ENCODE measurements around the gene ARHGEF33. TPM values are rescaled to one million over a fixed set of nuclear protein-coding genes. Genes with fewer than 3 reads are reported as not detected.

The ARHGEF33 gene
- total and polyA plus RNA-seq, 2 donors from 2014 or later, result 2.3 to 2.4 TPM

DNA sequence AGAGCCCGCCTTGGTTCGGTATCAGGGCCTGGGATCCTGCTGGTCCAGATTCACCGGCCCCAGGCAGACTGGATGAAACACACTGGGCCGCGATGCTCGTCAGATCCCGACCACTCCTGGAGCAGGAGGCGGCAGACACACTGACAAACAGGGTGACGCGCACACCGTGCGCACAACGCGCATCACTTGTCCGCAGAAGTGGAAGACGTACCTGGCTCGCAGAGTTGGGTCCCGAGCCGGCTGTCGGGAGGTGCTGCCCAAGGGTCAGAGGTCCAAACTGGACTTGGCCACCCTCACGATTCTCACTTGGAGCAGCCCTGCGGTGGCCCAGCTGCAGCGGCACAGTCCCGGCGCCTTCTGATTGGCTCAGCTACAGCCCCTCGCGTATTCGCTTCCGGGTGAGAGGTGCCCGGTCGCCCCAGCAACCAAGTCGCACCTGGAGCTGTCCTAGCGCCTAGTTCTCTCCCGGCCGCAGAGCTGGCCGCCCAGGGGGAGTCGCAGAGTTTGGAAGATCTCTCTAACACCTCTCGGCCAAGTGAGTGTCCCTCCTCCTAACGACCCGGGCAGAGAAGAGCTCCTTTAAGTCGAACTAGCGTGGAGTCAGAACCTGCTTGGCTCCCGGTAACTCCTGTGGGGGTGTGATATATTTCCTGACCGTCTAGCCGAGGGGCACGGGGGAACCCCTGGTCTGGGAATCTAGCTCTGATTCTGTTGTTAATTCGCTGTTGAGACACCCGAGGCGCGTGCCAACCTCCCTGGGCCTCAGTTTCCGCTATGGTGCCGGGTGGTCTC is 13.9 kb upstream of the ARHGEF33 start, which contains the start of the genes DHX57 and MORN2:
Gene DHX57, minus strand, starts transcription at position 359 of the 792 bp plus-strand sequence. CDS start 7,529 bp downstream, outside the sequence.
Gene MORN2, plus strand, starts transcription at position 401 of the 792 bp plus-strand sequence.
- no peaks in the 10 kb centered on the region for H3K27me3 ChIP-seq (ENCODE audit: control insufficient read depth, insufficient read depth, low read length)
- H3K36me3 ChIP-seq (ENCODE audit: control insufficient read depth in 2 of 3, insufficient read depth in 3 of 3, low read length in 3 of 3), result peaks cover 0 to 3% (median 0%) of the 10 kb centered on the region in 3 donors
- DNase-seq (peak; percentile 93 to 96 (median 95)), FAIRE-seq (no peak)
- peak within 1 kb of the TSS; percentile 88 to 99 (median 98) for H3K4me3 ChIP-seq (ENCODE audit: low read length in 3 of 3)
- TF ChIP-seq, protein P1, sequence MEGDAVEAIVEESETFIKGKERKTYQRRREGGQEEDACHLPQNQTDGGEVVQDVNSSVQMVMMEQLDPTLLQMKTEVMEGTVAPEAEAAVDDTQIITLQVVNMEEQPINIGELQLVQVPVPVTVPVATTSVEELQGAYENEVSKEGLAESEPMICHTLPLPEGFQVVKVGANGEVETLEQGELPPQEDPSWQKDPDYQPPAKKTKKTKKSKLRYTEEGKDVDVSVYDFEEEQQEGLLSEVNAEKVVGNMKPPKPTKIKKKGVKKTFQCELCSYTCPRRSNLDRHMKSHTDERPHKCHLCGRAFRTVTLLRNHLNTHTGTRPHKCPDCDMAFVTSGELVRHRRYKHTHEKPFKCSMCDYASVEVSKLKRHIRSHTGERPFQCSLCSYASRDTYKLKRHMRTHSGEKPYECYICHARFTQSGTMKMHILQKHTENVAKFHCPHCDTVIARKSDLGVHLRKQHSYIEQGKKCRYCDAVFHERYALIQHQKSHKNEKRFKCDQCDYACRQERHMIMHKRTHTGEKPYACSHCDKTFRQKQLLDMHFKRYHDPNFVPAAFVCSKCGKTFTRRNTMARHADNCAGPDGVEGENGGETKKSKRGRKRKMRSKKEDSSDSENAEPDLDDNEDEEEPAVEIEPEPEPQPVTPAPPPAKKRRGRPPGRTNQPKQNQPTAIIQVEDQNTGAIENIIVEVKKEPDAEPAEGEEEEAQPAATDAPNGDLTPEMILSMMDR (IDR thresholded peaks at IDR 0.05; ENCODE audit: borderline replicate concordance, extremely low read depth, insufficient read depth), result no peak
- peak within 1 kb of the TSS in 1 of 2 donors; percentile 9 for H3K27ac ChIP-seq (ENCODE audit: low read depth in 2 of 2, low read length in 2 of 2)
- peak within 1 kb of the TSS; percentile 72 to 97 (median 80) for H3K9ac ChIP-seq (ENCODE audit: low read length in 3 of 3)
- peaks cover 0 to 2% (median 0%) of the 10 kb centered on the region in 3 donors for H3K9me3 ChIP-seq (ENCODE audit: control insufficient read depth in 2 of 3, insufficient read depth in 1 of 3, low read length in 3 of 3)
- intact Hi-C loops (cut with DNase I), result no loop called here
- peaks cover 0 to 15% (median 4%) of the 10 kb centered on the region in 3 donors for H3K4me1 ChIP-seq (ENCODE audit: control insufficient read depth in 2 of 3, insufficient read depth in 2 of 3, low read depth in 1 of 3, low read length in 3 of 3)

DNA sequence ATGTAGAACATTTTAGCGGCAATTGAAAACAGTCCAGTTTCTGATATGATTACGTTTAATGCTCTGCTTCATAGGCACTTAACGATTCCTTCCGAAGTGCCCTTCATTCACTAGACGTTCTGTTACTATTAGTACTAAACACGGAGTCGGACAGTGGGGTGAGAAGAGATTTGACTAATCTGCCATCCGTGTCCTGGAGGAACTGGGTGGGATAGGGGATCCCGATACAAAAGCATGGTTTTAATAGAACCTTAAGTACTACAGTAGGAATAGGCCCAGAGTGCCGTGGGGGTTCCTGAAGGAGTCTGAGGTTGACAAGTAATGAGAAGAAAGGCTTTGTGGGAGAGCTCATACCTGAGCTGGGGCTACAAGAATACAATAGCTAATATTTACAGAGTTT is 13.3 kb upstream of the ARHGEF33 start:
- TF ChIP-seq, protein P1 (IDR thresholded peaks at IDR 0.05; ENCODE audit: borderline replicate concordance, extremely low read depth, insufficient read depth), result no peak
- peaks cover 0 to 3% (median 0%) of the 10 kb centered on the region in 3 donors for H3K36me3 ChIP-seq (ENCODE audit: control insufficient read depth in 2 of 3, insufficient read depth in 3 of 3, low read length in 3 of 3)
- H3K9ac ChIP-seq (ENCODE audit: low read length in 3 of 3), result peak overlapping the region; percentile 72 to 97 (median 79)
- DNase-seq (no peak), FAIRE-seq (no peak)
- H3K4me3 ChIP-seq (ENCODE audit: low read length in 3 of 3), result peak overlapping the region; percentile 88 to 99 (median 98)
- no peak overlapping the region for H3K27ac ChIP-seq (ENCODE audit: low read depth in 2 of 2, low read length in 2 of 2)
- peaks cover 0 to 15% (median 4%) of the 10 kb centered on the region in 3 donors for H3K4me1 ChIP-seq (ENCODE audit: control insufficient read depth in 2 of 3, insufficient read depth in 2 of 3, low read depth in 1 of 3, low read length in 3 of 3)
- peaks cover 0 to under 1% (median 0%) of the 10 kb centered on the region in 3 donors for H3K9me3 ChIP-seq (ENCODE audit: control insufficient read depth in 2 of 3, insufficient read depth in 1 of 3, low read length in 3 of 3)
- intact Hi-C loops (cut with DNase I), result no loop called here
- H3K27me3 ChIP-seq (ENCODE audit: control insufficient read depth, insufficient read depth, low read length), result no peaks in the 10 kb centered on the region

DNA sequence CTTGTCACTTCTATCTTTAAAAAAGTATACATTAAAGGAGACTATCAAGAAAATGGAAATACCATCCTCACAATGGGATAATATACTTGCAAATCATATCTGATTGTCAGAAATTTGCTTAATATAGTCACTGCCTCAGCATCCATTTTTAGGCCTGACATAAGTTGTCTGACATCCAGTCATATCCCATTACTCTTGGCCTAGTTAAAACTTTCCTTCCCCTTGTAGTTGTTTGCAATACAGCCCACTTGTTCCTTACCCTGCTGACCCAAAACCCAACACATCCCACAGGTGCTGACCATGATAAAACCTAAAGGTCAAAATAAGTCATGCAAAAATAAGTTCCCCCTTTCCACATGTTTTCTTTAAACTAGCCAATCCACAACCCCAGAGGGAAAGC is 3.6 kb upstream of the ARHGEF33 start:
- FAIRE-seq (no peak), DNase-seq (no peak)
- TF ChIP-seq, protein P1 (IDR thresholded peaks at IDR 0.05; ENCODE audit: borderline replicate concordance, extremely low read depth, insufficient read depth), result no peak
- H3K4me3 ChIP-seq (ENCODE audit: low read length in 3 of 3), result no peak overlapping the region
- H3K4me1 ChIP-seq (ENCODE audit: control insufficient read depth in 2 of 3, insufficient read depth in 2 of 3, low read depth in 1 of 3, low read length in 3 of 3), result no peaks in the 10 kb centered on the region
- no peaks in the 10 kb centered on the region for H3K27me3 ChIP-seq (ENCODE audit: control insufficient read depth, insufficient read depth, low read length)
- H3K9me3 ChIP-seq (ENCODE audit: control insufficient read depth in 2 of 3, insufficient read depth in 1 of 3, low read length in 3 of 3), result no peaks in the 10 kb centered on the region
- H3K36me3 ChIP-seq (ENCODE audit: control insufficient read depth in 2 of 3, insufficient read depth in 3 of 3, low read length in 3 of 3), result no peaks in the 10 kb centered on the region
- H3K9ac ChIP-seq (ENCODE audit: low read length in 3 of 3), result no peak overlapping the region
- intact Hi-C loops (cut with DNase I), result no loop called here
- H3K27ac ChIP-seq (ENCODE audit: low read depth in 2 of 2, low read length in 2 of 2), result no peak overlapping the region
